Measurements from ENCODE around the gene TRIM14. TPM values are rescaled to one million over a fixed set of nuclear protein-coding genes. Genes with fewer than 3 reads are reported as not detected.
"Not testable (repeated sequence)": the region's sequence is repeated elsewhere in the genome, so short reads cannot be mapped to it uniquely, and the experiment has no call there.

The TRIM14 gene
- total RNA-seq, 1 donor from 2014 or later: 1.8 TPM

DNA sequence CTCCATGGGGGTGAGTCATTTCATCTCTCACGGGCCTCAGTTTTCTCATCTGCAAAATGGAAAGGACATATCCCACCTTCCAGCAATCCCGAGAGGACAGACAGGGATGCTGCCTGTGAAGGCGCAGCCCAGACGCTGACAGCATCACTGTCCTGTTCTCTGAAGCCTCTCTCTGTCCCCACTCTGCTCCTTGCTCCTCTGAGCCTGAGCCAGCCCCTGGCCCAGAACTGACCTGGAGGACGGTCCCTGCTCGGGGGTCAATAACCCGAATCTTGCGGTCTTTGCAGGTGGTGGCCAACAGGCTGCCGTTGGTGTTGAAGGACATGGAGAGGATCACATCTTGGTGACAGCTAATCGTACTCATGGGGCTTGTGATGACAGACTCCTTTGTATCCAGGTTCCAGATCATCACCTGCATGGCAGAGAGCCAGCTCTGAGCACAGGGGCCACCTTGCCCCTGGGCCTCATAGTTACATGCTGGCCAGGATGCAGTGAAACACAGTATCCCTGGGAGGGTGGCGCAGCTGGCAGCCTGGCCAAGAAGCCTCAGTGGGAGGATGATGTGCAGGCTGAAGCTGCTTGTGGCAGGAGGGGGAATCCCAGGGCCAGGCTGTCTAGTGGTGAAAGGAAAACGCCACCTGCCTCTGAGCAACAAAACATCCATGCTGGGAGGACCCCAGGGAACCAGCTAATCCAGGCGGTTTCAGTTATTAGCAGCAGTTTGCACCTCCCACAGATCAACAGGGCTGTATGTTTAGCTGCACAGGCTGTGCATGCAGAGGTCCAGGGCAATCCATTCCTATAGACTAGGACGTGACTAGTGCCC, 14.0 kb upstream of the TRIM14 start:
- TF ChIP-seq, protein P1, sequence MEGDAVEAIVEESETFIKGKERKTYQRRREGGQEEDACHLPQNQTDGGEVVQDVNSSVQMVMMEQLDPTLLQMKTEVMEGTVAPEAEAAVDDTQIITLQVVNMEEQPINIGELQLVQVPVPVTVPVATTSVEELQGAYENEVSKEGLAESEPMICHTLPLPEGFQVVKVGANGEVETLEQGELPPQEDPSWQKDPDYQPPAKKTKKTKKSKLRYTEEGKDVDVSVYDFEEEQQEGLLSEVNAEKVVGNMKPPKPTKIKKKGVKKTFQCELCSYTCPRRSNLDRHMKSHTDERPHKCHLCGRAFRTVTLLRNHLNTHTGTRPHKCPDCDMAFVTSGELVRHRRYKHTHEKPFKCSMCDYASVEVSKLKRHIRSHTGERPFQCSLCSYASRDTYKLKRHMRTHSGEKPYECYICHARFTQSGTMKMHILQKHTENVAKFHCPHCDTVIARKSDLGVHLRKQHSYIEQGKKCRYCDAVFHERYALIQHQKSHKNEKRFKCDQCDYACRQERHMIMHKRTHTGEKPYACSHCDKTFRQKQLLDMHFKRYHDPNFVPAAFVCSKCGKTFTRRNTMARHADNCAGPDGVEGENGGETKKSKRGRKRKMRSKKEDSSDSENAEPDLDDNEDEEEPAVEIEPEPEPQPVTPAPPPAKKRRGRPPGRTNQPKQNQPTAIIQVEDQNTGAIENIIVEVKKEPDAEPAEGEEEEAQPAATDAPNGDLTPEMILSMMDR (IDR thresholded peaks at IDR 0.05; ENCODE audit: insufficient read depth, low read length, severe bottlenecking): no peak
- DNase-seq (ENCODE audit: low read depth): no peak
- FAIRE-seq: no peak
- Histone ChIP-seq H3K36me3 (ENCODE audit: control insufficient read depth, insufficient read depth, low read length) (peaks cover 48% of the 10 kb centered on the region), H3K27me3 (ENCODE audit: control insufficient read depth, insufficient read depth, low read length) (no peaks in the 10 kb centered on the region), H3K4me3 (ENCODE audit: low read depth, low read length) (no peak overlapping the region)

DNA sequence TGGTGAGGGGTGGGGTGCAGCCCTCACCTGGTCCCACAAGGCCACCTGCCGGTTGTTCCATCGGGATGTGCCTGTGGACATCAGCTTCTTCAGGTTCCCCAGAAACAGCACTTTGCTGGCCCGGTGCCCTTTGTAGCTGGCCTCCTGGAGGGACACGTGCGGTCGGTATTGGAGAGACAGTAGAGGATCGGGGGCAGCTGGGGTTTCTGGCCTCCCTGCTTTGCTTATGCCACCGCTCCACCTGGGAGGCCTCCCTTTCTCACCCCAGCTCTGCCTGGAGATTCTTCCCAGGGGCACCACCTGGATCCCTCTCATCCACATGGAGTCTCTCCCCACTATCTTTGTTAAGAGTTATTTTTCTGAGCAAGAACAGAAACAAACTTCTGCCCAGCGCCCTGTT, 13.1 kb upstream of the TRIM14 start:
- TF ChIP-seq, protein P1 (IDR thresholded peaks at IDR 0.05; ENCODE audit: insufficient read depth, low read length, severe bottlenecking): no peak
- Histone ChIP-seq H3K27me3 (ENCODE audit: control insufficient read depth, insufficient read depth, low read length) (no peaks in the 10 kb centered on the region), H3K4me3 (ENCODE audit: low read depth, low read length) (no peak overlapping the region), H3K36me3 (ENCODE audit: control insufficient read depth, insufficient read depth, low read length) (peaks cover 46% of the 10 kb centered on the region)
- no peak for FAIRE-seq
- no peak for DNase-seq (ENCODE audit: low read depth)

DNA sequence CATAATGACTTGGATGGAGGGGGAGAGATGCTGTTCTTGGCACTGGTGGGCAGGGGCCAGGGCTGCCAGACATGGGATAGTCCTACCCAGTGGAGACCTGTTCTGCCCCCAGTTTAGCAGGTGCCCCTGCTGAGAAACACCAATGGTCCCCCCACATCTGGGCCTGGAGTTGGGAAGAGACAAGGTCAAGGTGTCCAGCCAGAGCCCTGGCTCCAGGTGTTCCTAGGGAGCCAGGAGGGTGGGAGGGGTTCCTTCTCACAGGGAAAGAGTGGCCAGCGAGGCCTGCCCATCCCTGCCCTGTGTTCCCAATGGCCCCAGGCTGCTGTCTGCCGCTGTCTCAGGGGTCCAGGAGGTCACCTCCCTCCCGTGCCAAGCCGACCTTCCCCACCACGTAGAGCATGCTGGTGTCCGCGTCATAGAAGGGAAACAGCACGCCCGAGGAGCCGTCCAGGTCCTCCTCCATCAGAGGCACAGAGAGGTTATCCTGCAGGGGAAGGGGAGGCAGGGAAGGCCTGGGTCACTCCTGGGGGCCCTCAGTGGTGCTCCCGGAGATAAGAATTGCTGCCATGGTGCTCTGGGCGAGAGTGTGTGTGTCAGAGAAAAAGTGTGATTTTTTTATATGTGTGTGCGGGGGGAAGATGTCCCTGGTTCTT, 11.7 kb upstream of the TRIM14 start:
- no peak for DNase-seq (ENCODE audit: low read depth)
- TF ChIP-seq, protein P1 (IDR thresholded peaks at IDR 0.05; ENCODE audit: insufficient read depth, low read length, severe bottlenecking): no peak
- Histone ChIP-seq H3K4me3 (ENCODE audit: low read depth, low read length) (no peak overlapping the region), H3K36me3 (ENCODE audit: control insufficient read depth, insufficient read depth, low read length) (peaks cover 49% of the 10 kb centered on the region), H3K27me3 (ENCODE audit: control insufficient read depth, insufficient read depth, low read length) (no peaks in the 10 kb centered on the region)
- FAIRE-seq: no peak

DNA sequence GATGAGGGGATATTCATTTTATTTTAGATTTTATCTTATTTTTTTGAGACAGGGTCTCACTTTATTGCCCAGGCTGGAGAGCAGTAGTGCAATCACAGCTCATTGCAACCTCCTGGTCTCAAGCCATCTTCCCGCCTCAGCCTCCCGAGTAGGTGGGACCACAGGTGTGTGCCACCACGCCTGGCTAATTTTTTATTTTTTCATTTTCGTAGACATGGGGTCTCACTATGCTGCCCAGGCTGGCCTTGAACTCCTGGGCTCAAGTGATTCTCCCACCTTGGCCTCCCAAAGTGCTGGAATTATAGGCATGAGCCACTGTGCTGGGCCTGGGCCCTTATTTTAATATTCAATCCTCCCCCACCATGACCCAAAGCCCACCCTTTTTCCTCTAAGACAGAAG, 11.0 kb upstream of the TRIM14 start:
- FAIRE-seq; DNase-seq (ENCODE audit: low read depth); H3K4me3 ChIP-seq (ENCODE audit: low read depth, low read length); H3K27me3 ChIP-seq (ENCODE audit: control insufficient read depth, insufficient read depth, low read length): not testable (repeated sequence)
- peaks cover 49% of the 10 kb centered on the region for H3K36me3 ChIP-seq (ENCODE audit: control insufficient read depth, insufficient read depth, low read length)

DNA sequence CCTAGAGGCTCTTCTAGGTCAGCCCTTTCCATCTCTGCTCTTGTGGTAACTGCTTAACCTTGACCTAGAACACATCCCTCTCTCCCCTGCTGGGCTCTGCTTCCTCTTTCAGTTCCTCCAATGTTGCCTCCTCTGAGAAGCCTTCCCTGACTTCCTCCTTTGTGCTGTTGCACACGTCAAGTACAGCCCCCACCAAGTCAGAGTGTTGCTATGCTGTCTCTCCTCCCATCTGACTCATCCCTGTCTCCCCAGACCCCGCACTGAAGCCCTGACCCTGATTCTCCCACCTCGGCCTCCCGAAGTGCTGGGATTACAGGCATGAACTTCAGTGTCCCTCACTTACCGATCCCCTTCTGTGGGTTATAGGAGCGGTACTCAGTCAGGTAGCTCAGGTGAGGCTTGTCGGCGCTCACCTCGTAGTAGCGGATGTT, 10.4 kb upstream of the TRIM14 start:
- H3K27me3 ChIP-seq (ENCODE audit: control insufficient read depth, insufficient read depth, low read length): no peaks in the 10 kb centered on the region
- FAIRE-seq (no peak), DNase-seq (ENCODE audit: low read depth) (no peak)
- H3K4me3 ChIP-seq (ENCODE audit: low read depth, low read length): no peak overlapping the region
- TF ChIP-seq, protein P1 (IDR thresholded peaks at IDR 0.05; ENCODE audit: insufficient read depth, low read length, severe bottlenecking): no peak
- peaks cover 48% of the 10 kb centered on the region for H3K36me3 ChIP-seq (ENCODE audit: control insufficient read depth, insufficient read depth, low read length)

DNA sequence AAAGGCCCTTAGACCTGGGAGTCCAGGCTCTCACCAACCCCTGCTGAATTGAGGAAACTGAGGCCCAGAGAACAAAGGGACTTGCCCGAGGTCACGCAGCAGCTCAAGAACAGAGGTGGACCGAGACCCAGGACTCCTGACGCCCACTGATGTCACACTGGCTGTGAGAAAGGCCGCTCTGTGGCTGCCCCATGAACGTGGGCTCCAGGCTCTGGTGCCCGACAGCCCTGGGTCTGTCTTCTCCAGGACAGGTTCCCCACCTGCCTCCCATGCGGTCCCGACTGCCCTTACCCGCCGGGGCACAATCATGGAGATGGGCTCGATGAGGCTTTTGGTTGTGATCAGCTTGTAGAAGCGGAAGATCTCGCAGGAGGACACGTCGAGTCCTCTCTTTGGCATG, 9.3 kb upstream of the TRIM14 start:
- DNase-seq (ENCODE audit: low read depth): no peak
- no peak for FAIRE-seq
- no peaks in the 10 kb centered on the region for H3K27me3 ChIP-seq (ENCODE audit: control insufficient read depth, insufficient read depth, low read length)
- H3K4me3 ChIP-seq (ENCODE audit: low read depth, low read length): no peak overlapping the region
- TF ChIP-seq, protein P1 (IDR thresholded peaks at IDR 0.05; ENCODE audit: insufficient read depth, low read length, severe bottlenecking): no peak
- peaks cover 41% of the 10 kb centered on the region for H3K36me3 ChIP-seq (ENCODE audit: control insufficient read depth, insufficient read depth, low read length)

Data from bronchial epithelial cell (primary cell).